Suppressor macrophage treated with lipopolysaccharide for 1 hour (primary cell): Measurements from ENCODE around the gene ANP32A.

Experiments used
- DNase-seq, 3 donors: peaks; one replicate each; pipeline ENCODE4 v3.0.0-alpha.2; 2020 to 2022

The ANP32A gene

DNA sequence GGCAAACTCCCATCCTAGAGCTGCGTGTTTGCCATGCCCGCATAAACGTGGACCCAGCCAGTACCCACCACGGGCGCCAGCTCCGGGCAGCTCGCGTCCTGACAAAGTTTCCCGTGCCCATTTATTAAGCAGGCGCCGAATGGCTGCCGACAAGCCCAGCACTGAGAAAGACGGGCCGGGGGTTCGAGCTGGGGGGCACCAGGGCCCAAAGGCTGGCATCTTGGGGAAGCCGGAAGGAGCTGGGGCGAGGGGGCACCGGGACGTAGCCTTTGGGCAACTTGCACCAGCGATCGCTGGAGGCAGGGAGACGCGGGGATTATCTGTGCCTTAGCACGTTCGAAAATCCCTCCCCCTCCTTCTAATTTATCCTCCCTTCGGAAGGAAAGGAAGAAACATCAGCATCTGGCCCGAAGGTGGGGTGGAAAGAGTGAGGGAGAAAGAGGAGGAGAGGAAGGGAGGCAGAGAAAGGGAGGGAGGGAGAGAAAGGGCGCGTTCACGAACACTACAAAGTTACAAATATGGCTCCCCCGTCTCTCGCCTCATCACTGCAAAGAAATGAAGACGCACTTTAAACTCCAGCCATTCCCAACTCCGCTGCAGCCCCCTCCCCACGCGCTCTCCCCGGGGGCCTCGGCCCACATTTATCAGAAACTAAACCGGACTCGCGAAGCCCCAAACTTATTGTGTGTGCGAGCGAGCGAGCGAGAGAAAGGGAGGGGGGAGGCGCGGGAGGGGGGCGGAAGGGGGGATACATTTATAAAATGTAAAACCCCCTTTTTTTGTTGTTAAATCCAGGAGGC, 1.0 kb downstream of the ANP32A start:
- DNase-seq, result peak; percentile 31 to 56 (median 33)

DNA sequence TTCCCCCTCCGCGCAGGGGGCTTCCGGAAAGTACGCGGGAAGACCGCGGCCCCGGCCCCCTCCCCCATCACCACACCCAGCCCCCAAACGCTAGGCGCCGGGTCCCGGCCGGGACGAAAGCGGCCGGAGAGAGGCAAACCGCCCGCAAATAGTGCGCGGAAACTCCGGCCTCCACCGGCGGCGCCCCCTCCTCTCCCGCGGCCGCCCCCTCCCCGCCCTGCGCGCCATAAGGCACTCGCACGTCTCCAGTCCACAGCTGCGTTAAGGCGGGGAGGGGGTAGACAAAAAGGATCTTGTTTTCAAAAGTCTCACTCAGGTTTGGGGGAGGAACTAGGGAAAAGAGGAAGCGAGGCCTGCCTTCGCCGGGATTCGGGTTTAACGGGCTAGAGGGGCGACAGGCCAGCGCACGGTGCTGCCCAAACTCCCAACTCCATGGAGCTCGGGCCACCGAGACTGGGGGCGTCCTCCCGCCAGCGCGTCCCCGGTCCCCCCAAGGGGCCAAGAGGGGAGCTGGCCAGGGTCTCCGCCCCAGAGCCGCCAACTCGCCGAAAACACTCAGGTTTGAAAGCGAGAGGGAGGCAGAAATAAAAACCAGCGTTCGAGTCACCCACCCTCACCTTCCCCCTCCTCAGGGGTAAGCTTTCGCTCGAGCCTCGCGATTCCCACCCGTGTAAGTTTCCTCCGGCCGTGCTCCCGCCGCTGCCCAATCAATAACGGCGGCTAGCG, 1.8 kb downstream of the ANP32A start:
- peak; percentile 79 to 83 (median 82) for DNase-seq

DNA sequence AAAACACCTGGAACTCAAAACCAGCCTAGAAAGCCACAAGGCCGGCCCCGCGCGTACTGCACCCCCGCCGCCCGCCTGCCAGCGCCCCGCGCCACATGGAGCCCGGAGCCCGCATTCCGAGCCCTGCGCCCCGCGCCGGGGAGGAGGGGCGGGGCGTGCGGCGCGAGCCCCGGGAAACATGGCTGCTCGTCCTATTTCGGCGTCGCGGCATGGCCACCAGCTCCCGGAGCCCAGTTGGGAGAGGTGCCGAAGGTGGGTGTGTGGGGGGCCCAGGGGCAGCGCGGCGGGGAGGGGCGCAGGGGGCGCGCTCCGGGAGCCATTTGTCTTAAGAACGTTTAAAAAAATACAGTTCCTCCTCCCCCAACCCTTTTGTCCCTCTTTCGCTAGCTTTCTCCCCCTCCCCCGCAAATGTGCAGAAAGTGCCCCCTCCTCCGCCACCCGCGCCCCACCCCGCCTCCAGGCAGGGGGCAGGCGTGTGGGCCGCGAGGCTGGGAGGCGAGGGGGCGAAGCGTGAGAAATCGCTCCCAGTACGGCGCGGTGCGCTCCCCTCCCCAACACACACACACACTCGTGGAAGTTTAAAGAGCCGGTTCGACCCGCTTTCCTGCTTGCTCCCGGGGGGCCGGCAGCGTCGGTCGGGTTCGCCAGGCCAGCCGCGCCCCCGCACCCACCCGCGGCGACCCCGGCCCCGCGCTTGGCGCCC, 2.5 kb downstream of the ANP32A start:
- DNase-seq, result peak; percentile 62 to 85 (median 73)

DNA sequence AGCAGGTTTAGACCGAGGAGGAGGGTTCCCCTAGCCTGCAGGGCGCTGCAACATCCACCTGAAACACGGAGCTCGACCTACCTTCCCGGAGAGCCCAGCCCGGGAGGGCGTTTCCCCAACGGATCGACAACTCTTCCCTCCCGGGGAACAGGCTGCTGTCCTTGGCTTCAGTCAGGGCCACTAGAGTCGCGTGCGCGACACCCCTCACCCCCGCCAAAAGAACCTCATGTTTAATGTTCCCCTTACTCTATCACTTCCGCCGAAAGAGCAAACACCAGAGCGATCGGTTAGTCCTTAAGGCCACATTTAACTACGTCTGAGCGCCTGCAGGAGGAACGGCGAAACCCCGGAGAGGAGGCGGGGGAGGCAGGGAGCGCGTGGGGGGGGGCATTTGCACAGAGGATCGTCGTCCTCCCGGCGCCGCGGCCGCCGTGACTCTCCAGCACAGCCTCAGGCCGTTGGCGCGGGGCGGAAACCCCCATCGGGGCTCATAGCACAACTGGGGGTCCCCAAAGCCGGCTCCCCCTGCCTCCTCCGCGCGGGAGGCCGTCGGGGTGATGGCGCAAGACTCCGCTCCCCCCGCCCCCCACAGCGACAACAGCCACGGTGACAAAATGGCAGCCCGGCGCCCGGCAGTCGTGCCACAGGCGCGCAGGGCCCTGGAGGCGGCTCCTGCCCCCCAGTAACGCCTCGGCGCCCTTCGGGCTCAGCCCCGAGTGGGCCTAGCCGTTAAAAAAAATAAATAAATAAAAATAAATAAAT, 3.2 kb downstream of the ANP32A start:
- DNase-seq, result peak; percentile 74 to 88 (median 77)

DNA sequence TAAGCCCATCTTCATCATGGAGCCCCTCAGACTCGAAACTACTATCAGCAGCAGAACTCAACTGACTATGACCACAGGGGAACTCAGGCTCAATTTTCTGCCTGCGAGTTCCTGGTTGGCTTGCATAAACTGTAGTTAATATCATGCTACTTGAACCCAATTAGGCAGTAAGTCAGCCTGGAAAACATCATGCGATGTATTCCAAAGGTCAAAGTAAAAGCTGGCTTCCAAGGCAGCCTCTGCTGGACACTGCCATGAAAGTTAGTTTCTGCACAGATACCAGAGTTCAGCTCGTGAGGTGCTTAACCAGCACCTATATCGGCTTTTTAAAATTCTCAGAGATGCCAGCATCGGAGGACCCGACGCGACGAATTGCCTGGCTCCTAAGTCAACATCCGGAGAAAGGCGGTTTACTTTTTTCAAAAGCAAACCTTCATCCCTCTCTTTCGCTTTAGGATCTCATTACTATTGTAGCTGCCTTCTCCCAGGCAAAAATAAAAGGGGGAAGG, 3.8 kb downstream of the ANP32A start:
- peak; percentile 42 to 46 (median 44) for DNase-seq

DNA sequence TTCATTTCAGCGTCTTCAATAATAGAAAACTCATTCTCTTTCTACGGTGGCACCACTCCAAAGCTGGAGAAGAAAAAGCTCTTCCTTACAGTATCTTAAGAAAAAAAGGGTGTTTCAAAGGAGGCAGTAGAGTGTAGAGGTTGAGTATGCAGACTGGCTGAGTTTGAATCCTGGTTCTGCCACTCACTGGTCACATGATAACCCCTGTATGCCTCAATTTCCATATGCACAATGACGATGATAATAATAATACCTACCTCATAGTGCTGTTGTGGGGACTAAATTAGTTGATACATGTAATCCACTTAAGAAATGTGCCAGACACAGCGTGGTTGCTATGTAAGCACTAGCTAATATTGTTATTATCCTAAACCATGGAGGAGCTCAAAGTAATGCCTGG, 4.5 kb downstream of the ANP32A start:
- DNase-seq, result no peak

DNA sequence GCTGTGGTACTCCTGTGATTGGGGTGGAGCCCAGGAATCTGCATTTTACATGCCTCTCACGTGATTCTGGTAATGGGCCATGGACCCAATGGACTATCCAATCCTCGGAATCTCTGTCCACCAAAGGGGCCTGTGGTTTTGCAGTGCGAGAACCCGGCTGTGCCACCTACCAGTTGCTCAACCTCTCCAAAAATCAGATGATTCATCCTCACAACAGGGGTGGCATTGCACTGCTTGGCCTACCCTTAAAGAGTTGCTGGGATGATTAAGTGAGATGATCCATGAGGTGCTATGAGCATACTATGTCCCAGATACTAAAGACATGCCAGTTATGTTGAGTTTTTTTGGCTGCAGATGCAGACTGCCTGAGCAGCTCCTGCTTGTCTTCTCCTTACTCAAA, 5.1 kb downstream of the ANP32A start:
- DNase-seq, result peak; percentile 55 to 61 (median 60)

DNA sequence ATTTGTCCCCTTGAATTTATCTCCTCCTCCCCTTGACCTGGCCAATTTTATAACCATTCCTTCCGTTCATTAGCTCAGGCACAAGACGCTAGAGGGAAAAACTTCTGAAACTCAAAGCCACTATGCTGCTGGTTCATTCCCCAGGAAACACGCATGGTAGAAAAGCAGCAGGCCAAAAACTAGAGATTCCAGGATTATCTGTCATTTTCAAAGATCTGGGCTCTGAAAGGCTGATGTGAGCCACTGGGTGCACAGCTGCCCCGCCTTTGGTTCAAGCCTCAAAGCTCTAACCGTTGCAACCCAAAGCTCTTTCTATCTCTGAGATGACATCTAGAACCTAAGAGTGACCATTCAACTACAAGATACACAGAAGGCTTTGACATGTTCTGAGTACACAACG, 6.1 kb downstream of the ANP32A start:
- no peak for DNase-seq

DNA sequence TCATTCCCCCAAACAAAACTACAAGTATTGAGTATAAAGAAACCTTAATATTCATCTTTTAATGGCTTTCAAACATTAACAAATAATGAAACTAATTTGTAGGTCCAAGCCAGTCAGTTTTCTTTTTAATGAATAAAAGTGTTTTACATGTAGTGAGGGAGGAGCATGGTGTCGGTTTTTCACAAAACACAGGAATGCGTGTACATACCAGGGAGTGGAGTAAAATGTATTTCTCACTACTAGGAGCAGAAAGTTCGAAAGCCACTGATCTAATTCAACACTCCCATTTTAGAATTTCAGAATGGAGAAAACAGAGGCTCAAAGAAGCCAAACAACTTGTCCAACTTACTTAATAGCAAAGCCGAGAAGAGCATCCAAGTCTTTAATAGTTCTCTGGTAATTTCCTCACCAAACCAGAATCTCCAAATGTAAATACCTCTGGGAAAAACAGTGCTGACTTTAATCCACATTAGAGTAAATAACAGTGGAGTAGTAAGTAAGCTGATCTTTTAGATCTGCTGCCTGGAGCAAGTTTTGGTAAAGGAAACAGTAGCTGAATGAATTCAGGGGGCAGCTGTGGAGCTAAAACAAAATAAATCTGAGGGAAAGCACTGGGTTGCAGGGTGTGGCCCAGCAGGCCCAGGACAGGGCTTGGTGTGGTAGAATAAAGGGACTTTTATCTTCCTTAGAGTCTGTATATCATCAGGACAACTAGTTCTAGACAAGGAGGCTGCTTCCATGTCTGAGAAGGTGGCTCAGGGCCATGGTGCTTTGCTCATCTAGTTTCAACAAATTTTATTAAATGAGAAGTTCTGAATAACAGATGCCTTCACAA, 7.9 kb downstream of the ANP32A start:
- no peak for DNase-seq

DNA sequence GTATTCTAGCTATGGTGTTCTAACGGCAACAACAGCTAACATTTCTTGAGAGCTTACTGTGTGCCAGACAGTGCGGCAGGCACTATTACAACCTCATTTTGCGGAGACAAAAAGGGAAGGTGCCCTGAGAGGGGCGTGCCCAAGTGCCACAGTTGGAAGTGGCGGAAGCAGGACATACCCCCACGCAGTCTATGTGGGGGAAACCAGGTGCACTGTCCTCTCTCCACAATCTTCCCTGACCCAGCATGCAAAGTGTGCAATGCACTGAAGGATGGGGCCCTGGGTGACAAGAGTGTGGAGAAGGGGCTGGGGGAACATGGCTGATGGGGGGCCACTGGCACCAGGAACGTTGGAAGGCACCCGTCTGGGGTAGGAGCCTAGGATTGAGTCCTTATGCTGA, 8.6 kb downstream of the ANP32A start:
- DNase-seq, result no peak

DNA sequence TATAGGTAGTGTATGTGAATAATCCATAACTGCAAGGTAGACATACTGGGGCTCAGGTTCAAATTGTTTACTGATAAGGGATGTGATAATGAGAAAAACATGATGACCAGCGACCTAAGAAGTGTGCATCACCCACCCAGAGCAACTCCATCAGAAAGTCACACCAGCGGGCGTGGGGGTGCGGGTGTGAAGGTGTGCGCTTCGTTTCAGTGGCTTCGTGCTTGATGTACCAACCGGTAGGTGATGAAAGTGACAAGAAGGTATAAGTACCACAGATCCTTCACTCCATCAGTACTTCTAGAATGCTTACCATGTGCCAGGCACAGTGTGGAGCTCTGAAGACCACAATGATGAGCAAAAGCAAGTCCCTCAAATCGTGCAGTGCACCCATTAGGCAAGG, 11.2 kb downstream of the ANP32A start:
- DNase-seq, result no peak

DNA sequence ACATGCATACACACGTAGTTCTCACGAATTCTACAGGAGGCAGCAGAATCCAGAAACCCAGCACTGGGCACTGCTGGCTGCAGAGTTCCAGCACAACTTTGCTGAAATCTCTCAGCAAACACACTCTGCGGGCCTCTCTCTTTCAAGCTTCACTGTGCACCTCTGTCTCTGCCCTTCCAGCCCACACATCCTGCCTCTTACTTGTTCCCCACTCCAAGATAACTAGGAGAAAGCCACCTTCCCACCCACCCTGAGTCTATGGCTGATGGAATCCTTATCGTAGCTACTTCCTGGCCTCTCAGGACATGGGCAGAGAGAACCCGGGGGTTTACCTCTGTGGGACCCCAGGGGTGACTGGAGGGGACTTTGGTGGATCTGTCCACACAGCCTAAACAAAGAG, 11.9 kb downstream of the ANP32A start:
- no peak for DNase-seq

DNA sequence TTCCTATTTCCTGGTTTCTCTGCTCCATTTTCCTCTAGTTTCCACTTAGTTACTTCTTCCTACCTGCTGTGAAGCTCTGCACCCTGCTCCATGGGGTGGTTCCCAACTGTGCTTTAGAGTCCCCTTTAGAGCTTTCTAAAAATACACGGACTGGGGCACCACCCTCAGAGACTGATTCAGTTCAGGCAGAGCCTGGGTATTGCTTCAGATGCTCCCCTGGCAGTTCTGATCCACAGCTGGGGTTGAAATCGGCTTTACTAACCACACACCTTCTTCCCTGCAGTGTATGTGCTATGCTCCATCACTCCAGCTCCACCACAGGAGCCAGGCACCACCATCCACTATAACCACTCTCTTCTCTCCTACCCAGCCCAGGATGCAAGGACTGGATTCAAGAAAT, 12.6 kb downstream of the ANP32A start:
- DNase-seq, result no peak

DNA sequence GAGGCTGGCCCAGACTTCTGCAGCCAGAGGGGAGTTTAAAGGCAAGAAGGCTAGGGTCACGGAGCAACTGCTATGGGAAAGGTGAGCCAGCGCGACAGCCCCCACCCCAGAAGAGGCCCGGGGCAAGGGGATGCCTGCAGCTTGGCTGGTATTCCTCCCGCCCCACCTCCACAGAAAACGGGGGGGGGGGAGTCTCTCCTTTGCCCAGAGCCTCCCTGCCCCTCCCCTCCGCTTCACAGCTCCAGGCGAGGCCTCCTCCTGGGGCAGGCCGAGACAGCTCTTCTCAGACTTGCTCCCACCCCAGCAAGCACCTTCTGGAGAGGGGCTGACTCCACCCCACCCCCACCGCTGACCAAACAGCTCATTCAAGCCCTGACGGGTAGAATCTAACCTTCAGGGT, 13.4 kb downstream of the ANP32A start:
- DNase-seq, result no peak

DNA sequence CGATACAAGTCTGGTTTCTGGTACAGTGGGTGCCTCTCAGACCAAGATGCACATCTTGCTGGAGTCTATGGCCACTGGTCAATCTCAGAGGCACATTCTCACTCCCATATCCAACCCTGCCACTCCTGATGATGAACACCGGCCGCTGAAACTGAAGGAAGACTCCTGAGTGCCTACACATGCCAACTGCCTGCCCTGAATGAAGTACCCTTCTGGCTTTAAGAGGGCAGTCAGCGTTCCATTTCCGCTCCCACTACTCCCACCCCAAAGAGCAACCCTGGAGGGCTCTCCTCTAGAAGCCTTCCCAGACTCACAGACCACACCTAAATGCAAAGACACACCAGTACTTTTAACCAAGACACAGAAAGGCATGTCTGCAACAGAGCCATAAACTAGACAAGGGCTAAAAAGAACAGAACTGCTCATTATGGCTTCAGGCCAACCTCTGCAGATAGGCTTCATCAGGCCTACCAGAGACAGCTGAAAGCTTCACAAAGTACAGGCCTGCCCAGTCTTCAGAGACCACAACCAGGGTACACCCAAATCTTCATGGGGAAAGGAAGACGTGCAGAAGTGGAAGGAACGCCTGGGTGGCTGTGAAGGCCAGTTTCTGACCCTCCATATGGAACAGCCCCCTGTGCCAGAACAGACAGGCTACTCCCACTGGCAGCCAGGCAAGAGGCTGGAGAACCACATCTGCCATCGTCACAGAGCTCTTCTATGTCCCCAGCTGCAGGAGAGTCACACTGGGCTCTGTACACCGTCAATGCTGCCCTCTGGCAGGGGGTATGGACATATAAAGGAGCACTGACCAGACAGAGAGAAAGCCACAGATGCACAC, 14.3 kb downstream of the ANP32A start:
- no peak for DNase-seq

DNA sequence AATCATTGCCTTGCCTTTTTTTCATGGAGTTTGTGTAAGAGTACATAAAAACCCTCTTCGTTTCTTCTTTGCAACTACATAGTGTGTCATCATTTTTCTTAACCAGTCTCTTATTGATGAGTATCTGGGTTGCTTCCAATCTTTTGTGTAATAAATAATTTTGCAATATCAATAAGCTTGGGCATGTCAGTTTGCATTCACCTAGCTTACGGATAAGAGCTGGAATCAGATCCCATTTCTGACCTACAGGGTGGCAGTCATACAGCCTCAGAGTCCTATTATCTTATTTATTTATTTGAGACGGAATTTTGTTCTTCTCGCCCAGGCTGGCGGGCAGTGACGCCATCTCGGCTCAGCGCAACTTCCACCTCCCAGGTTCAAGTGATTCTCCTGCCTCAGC, 18.3 kb downstream of the ANP32A start:
- DNase-seq, result no peak

DNA sequence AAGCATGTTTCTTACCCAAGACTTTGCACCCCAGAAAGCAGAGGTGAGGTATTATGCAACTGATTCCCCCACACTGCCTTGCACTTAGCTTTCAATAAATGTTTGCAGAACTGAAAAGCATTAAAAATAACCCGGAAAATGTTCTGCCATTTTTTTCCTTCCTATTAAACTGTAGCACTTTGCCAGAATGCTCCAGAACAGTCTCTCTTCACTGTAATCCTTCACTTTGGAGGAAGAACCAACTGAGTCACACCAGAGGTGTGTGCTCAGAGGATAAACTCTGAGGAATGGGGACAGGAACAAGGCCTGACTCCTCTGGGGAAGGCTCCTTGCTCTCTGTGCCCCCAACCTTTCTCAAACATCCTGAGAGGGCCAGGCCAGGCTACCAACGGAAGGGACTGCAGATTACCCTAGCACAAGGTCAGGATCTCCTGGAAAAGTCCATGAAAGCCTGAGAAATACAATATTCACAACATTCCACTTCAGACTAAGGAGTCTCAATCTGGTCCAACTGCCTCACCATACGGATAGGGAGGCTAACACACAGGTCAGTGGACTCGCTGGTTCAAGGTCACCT, 19.0 kb downstream of the ANP32A start:
- no peak for DNase-seq

DNA sequence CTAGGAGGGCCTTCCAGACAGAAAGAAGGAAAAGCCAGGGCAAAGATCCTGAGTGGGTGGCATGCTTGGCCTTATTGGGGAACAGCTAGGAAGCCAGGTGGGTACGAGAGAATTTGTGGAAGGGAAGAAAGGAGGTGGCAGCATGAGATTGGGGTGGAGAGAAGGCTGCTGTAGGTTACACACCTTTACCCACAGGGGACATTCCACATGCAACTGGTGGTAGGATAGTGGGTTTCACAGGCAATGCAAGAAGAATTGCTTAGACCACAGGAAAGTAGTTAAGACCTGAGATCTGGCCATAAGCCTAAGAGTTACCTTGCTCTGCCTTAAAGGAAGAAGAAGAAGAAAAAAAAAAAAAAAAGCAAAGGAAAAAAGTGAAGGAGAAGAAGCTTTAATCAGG, 19.8 kb downstream of the ANP32A start:
- no peak for DNase-seq

DNA sequence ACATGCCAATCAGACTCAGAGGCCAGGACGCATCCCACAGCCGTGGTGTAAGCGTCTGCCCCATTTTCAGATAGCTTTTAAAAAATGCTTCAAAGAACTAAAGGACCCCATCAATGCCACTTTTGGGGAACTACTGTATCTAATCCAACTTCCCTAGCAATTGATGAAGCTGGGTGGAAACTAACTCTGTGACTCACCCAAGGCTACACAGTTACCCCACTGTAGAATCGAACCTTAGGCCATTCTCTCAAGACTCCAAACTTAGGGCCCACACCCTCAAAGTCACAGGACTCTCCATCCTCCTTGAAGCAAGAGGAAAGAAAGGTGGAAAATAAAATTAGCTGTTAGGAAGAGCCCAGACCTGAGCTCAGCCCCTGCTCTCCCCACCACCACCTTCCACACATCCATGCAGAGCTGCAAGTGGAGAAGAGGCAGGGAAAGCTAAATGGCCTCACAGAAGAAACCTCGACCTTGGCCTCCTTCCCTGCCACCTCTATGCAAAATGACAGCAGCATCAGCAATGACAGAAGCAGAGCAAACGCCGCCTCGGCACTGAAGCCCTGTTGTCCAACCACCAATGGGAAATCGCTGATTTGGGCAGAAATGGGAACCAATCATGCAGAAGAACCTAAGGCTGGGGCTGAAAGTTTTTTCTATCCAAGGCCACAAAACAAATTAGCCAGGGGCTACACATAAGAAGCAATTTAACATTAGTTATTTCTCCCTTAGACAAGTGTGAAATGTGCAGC, 22.2 kb downstream of the ANP32A start:
- peak in 2 of 3 donors; percentile 41 to 53 for DNase-seq
